GM18508 (cell line): Measurements from ENCODE around the gene ZNF525.
"Not testable (repeated sequence)": the region's sequence is repeated elsewhere in the genome, so short reads cannot be mapped to it uniquely, and the experiment has no call there.

Experiments used
- ATAC-seq: cut with Tn5 transposase; IDR thresholded peaks from one replicate; pipeline ENCODE4 v1.9.1; 2021; ENCODE audit warnings: moderate number of reproducible peaks; ENCODE audit not compliant: insufficient read depth, unreplicated experiment

Gene ZNF525

DNA sequence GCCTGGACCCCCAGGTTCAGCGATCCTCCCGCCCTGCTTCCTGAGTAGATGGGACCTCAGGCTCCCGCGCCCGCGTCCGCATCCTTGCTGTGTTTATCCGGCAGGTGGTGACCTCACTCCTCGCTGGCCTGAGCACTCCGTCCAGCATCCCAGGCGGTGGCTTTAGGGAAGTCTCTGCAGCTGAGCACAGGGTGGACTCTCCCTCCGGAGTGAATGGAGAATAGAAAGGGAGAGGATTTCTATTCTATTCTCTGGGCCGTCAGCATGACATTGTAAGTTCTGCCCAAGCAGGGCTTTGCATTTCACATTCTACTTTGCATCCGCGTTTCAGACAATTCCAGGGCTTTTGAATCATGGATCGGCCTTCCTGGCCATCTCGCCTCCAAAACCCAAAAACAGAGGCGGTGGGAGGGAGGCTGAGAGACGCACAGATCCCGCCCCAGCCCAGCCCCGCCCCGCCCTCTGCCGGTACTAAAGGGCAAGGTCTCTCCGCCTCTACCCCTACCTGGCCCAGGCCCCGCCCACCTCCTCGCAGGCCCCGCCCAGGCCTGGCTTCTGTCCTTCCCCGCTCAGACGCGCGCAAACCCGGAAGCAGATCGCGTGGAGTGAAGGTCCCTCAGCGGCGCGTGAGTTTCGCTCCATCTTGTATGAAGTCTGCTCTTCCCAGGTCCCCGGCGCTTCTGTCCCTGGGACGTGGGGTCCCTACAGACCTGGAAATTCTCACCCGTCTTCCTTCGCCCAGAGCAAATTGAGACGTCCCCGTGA, at the start of gene ZNF525:
Gene ZNF525 (plus strand): TSS at position 572 of the 765 bp plus-strand sequence. CDS start 6,577 bp downstream, outside the sequence.
- ATAC-seq, result peak; percentile 89

DNA sequence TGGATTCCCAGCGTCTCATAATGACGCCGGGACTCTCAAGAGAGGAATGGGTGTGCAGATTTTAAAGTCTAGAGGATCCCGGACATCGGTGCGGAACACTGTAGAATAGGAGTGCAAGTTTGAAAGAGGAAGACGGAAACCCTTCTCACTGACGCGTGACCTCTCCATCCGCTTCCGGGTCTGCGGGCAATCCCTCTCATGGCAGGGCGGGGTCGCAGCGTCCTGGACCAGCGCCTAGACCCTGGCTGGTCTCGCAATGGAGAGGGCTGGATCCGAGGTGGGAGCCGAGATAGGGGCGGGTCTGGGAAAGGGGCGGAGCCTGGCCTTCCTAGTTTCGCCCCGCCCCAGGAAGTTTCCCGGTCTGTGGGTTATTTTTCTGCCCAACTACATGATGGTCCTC, 36.5 kb upstream of the ZNF525 start:
- ATAC-seq, result no peak

DNA sequence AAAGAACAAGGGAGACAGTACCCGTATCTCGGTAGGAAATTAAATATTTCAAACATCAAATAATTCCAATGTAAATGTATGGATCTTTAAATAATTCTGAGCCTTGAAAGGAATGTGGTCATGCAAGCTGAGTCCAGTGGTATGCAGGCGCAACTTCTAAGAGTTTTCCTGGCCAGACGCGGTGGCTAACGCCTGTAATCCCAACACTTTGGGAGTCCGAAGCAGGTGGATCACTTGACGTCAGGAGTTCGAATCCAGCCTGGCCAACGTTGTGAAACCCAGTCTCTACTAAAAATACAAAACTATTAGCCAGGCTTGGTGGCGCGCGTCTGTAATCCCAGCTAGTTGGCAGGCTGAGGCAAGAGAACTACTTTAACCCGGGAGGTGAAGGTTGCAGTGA, 33.0 kb upstream of the ZNF525 start:
- ATAC-seq, result no peak

DNA sequence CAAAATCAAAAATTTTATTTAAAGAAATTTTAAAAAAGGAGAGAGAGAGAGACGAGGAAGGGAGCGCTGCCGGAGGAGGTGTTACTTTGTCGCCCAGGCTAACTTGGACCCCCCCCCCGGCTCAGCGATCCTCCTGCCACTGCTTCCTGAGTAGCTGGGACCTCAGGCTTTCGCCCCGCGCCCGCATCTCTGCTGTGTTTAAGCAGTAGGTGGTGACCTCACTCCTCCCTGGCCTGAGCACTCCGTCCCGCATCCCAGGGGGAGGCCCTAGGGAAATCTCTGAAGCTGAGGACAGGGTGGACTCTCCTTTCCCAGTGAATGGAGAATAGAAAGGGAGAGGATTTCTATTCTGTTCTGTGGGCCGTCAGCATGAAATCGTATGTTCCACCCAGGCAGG, 32.4 kb upstream of the ZNF525 start:
- ATAC-seq, result no peak

DNA sequence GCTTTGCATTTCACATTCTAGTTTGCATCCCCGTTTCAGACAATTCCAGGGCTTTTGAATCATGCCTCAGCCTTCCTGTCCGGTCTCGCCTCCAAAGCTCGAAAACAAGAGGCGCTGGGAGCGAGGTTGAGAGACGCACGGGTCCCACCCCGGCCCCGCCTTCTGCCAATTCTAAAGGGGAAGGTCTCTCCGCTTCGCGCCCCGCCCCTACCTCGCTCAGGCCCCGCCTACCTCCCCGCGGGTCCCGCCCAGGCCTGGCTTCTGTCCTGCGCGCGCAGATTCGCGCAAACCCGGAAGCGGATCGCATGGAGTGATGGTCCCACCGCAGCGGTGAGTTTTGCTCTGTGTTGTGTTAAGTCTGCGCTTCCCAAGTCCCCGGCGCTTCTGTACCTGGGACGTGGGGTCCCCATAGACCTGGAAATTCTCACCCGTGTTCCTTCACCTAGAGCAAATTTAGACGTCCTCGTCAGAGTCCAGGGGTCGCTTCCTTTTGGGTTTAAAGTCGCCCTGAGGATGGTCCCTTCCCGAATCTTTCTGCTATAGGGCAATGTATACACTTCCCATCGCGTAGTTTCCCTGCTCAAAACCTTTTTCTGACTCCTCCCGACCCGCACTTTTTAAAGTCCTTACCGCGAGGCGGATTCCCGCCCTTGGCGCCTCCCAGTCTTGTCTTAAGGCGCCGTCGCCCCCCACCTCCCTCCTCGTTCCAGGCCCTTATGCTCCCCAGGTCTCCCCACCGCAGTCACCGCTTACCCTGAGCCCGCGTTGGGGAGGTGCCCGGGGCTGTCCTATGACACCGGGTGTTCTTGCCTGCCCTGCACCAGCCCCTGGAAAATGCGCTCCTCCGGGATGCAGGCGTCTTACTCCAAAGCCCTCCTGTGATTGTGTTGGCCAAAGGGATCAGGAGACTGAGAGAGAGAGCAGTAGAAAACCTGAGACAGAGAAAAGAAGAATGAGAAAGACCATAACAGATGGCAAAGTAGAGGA, 31.7 kb upstream of the ZNF525 start, which contains the start of gene ZNF845:
Gene ZNF845 (plus strand): TSS at position 287 of the 987 bp plus-strand sequence. CDS start 7,559 bp downstream, outside the sequence.
- peak; percentile 85 for ATAC-seq

DNA sequence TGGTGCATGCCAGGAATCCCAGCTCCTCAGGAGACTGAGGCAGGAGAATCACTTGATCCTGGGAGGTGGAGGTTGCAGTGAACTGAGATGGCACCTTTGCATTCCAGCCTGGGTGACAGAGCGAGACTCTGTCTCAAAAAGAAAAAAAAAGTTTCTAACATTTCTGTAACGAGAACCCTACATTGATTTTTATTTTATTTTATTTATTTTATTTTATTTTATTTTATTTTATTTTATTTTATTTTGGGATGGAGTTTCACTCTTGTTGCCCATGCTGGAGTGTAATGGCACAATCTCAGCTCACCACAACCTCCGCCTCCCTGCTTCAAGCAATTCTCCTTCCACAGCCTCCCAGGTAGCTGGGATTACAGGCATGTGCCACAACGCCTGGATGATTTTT, 21.1 kb upstream of the ZNF525 start:
- not testable (repeated sequence) for ATAC-seq

DNA sequence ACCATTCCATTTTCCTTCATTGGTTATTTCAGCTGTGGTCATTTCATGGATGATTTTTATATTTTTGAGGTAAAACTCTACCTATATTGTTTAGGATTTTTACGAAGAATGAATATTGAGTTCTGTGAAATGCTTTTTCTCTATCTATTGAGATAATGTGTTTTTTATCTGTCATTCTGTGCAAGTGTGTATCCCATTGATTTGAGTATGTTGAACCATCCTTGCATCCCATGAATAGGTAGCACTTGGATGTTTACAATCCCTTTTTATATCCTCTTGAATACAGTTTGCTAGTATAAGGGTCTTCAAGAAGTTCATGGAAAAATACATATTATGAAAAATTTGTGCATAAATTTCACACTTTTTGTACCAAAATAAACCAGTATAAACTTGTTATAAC, 9.8 kb upstream of the ZNF525 start:
- no peak for ATAC-seq

DNA sequence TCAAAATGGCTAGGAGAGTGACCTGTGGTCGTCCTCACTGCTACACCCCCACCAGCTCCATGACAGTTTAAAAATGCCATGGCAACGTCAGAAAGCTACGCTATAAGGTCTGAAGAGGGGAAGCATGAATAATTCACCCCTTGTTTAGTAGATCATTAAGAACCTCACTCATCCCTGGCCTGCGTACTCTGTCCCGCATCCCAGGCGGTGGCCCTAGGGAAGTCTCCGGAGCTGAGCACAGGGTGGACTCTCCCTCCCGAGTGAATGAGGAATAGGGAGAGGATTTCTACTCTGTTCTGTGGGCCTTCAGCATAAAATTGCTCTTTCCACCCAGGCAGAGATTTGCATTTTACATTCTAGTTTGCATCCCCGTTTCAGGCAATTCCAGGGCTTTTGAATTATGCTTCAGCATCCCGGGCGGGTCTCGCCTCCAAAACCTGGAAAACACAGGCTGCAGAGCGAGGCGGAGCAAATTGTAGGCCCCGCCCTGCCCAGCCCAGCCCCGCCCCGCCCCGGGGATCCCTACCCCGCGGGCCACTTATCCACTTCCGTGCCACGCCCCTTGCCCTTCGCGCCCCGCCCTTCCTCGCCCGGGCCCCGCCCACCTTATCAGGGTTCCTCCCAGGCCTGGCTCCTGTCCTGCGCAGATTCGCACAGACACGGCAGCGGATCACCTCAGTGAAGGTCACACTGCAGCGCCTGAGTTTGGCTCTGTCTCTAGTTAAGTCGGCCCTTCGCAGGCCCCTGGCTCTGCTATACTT, 7.5 kb upstream of the ZNF525 start:
- ATAC-seq, result no peak

DNA sequence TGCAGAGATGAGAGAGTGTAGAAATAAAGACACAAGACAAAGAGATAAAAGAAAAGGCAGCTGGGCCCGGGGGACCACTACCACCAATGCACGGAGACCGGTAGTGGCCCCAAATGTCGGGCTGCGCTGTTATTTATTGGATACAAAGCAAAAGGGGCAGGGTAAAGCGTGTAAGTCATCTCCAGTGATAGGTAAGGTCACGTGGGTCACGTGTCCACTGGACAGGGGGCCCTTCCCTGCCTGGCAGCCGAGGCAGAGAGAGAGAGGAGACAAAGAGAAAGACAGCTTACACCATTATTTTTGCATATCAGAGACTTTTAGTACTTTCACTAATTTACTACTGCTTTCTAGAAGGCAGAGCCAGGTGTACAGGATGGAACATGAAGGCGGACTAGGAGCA, 5.4 kb upstream of the ZNF525 start:
- ATAC-seq, result not testable (repeated sequence)

DNA sequence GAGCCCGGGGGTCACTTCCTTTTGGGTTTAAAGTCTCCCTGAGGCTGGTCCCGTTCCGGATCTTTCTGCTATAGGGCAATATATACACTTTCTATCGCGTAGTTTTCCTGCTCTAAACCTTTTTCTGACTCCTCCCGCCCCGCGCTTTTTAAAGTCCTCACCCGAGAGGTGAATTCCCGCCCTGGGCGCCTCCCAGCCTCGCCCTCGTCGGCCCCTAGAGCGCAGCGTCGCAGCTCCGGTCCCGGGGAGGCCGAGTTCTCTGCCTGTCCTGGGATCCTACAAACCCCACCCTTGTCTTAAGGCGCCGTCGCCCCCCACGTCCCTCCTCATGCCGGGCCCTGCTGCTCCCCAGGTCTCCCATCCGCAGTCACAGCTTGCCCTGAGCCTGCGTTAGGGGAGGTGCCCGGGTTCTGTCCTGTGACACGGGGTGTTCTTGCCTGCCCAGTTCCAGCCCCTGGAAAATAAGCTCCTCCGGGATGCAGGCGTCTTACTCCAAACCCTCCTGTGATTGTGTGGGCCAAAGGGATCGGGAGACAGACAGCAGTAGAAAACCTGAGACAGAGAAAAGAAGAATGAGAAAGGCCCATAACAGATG, 491 bp downstream of the ZNF525 start:
- peak; percentile 19 for ATAC-seq

DNA sequence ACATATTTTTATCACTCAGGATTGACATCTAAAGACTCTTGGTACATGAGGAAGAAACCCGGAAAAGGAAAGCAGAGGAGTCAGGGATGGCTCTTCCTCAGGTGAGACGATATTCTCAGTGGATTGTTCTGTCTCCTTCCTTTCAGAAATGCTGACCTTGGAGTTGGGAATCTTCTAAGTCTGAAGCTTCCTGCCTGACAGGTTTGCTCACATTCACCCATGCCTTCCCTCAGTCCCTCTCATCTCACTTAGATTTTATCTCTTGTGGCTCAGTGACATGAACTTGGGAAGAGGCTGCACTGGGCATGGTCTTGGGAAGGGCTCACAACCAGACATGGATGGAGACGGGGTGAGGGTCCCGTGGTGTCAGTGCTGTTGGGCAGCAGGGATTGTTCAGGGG, 6.7 kb downstream of the ZNF525 start:
- no peak for ATAC-seq

DNA sequence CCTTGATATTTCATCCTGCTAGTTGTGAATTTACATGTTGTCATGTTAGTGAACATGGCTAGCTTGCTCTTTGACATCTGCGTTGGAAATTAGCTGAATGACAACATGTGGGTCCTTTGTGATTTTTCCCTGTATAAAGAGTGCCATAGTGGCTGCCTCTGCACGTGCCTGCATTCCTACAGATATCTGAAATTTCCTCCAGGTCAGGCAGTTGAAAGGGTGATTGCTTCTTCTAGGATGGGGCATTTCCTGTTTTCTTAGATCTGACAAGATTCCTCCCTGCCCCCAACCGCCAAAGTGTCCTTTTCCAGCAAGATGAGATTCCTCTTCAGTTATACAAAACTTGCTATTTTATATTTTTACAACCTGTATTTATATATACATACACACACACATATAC, 8.8 kb downstream of the ZNF525 start:
- no peak for ATAC-seq

DNA sequence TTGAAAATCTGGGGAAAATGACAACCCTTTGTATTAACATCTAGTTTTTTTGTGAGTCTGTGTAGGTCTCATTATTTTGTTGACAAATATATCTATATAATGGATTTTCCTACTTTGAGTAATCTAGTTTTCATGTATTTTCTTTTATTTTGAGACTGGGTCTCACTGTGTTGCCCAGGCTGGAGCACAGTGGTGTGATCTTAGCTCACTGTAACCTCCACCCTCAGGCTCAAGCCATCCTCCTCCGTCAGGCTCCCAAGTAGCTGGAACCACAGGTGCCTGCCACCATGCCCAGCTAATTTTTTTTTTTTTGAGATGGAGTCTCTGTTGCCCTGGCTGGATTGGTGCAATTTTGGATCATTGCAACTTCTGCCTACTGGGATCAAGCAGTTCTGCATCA, 9.2 kb downstream of the ZNF525 start:
- no peak for ATAC-seq

DNA sequence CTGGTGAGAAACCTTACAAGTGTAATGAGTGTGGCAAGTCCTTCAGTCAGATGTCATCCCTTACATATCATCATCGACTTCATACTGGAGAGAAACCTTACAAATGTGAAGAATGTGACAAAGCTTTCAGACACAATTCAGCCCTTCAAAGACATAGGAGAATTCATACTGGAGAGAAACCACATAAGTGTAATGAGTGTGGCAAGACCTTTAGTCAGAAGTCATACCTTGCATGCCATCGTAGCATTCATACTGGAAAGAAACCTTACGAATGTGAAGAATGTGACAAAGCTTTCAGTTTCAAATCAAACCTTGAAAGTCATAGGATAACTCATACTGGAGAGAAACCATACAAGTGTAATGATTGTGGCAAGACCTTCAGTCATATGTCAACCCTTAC, 15.9 kb downstream of the ZNF525 start:
- ATAC-seq, result no peak

DNA sequence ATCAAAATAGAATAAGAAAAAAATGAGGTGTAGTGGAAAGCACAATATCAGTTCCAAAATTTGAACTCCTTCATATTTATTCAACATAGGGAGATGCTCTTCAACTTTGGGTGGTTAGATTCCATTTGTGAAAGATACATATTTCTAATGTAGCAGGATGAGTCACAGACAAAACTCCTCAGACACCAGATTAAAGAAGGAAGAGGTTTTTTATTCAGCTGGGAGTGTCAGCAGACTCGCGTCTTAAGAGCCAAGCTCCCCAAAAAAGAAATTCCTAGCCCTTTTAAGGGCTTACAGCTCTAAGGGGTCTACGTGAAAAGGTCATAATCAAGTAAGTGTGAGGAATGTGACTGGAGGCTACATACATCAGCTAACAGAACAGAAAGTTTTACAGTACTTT, 22.7 kb downstream of the ZNF525 start:
- ATAC-seq, result no peak

DNA sequence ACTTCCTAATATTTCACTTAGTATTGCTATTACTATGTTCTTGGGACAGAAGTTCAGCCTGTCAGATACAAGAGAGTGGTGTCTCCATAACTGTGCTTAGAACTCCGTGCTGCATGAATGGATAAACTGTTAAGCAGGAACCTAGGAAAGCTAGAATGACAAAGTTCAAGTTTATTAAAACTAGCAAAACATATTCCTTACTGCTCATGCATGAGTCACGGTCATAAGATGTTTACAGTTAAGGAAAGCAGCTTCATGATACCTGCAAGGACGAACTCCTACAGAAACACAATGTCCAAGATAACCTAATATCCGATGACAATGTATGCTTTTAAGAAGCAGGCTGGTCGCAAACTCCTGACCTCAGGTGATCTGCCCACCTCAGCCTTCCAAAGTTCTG, 23.4 kb downstream of the ZNF525 start:
- no peak for ATAC-seq

DNA sequence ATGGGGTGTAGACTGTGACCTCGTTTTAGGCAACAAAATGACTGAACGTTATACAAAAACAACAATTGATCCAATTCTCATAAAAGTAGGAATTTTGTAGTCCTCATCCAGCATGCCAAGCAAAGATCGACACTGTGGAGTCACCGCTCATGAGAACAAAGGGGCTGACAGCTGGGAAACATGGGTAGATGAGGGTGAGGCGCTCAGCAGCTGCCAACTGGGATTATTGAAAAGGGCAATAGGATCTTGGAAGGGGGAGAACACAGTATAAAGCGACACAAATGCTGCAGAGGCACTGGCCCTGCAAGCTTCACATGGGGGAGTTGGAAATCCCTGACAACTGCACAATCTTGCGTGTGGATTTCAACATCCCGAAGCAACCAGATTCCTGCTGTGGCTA, 24.1 kb downstream of the ZNF525 start:
- ATAC-seq, result no peak

DNA sequence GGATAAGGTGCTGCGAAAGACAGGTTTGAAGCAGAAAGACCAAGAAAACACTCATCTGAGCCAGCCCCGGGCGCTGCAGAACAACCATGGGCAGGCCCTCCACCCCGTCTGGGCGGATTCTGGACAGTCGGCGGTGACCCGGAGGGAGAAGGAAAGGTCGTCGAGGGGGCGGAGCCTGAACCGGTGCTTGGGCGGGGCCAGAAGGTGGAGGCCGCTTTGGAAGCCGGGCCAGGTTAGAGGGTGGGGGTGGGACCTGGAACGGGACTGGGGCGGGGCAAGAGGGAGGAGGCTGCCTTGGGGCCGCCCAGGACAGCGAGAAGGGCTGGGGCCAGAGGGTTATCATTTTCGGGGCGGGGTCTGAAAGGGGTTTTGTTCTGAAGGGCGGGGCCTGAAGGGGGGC, 24.5 kb downstream of the ZNF525 start:
- no peak for ATAC-seq

DNA sequence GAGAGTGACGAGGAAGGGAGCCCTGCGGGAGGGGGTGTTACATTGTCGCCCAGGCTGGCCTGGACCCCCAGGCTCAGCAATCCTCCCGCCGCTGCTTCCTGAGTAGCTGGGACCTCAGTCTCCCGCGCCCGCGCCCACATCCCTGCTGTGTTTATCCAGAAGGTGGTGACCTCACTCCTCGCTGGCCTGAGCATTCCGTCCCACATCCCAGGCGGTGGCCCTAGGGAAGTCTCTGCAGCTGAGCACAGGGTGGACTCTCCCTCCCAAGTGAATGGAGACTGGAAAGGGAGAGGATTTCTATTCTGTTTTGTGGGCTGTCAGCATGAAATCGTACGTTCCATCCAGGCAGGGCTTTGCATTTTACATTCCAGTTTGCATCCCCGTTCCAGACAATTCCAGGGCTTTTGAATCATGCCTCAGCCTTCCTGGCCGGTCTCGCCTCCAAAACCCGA, 29.0 kb downstream of the ZNF525 start:
- ATAC-seq, result no peak
